Astrocyte of the spinal cord (primary cell): Measurements from ENCODE around the gene PID1.

ENCODE experiments used
- DNase-seq: peaks from one replicate; pipeline ENCODE4 v3.0.0; 2011; ENCODE audit warnings: low read depth, low spot score
- H3K4me3 ChIP-seq: 2 replicates; pipeline ENCODE4 v1.5.1; 2011; ENCODE audit warnings: low read depth, mild to moderate bottlenecking, low read length, moderate library complexity
- in situ Hi-C: cut with HindIII; loops from 2 replicates; pipeline ENCODE4 v1.10.0; 2017; ENCODE audit warnings: low sequenced_read_pairs
- TF ChIP-seq, protein P1 (sequence below): IDR thresholded peaks from 2 replicates; pipeline ENCODE4 v1.5.1; 2012; ENCODE audit warnings: low read depth, mild to moderate bottlenecking, low read length, inconsistent platforms

PID1 gene

GRCh38 chr2:229022071-229022470 is 249.0 kb downstream of the PID1 start:
- H3K4me3 ChIP-seq: no peak overlapping the region
- TF ChIP-seq, protein P1, sequence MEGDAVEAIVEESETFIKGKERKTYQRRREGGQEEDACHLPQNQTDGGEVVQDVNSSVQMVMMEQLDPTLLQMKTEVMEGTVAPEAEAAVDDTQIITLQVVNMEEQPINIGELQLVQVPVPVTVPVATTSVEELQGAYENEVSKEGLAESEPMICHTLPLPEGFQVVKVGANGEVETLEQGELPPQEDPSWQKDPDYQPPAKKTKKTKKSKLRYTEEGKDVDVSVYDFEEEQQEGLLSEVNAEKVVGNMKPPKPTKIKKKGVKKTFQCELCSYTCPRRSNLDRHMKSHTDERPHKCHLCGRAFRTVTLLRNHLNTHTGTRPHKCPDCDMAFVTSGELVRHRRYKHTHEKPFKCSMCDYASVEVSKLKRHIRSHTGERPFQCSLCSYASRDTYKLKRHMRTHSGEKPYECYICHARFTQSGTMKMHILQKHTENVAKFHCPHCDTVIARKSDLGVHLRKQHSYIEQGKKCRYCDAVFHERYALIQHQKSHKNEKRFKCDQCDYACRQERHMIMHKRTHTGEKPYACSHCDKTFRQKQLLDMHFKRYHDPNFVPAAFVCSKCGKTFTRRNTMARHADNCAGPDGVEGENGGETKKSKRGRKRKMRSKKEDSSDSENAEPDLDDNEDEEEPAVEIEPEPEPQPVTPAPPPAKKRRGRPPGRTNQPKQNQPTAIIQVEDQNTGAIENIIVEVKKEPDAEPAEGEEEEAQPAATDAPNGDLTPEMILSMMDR: no peak
- no peak for DNase-seq
- in situ Hi-C loops: no loop called here

- TF ChIP-seq, protein P1: no peak
- H3K4me3 ChIP-seq: no peak overlapping the region
- in situ Hi-C loops: no loop called here
- no peak for DNase-seq
These were observed 261.3 kb downstream of the PID1 start for GRCh38 chr2:229009816-229010215.

GRCh38 chr2:229003256-229003655 is 267.8 kb downstream of the PID1 start:
- TF ChIP-seq, protein P1: no peak
- in situ Hi-C loops: no loop called here
- DNase-seq: no peak
- H3K4me3 ChIP-seq: no peak overlapping the region

DNA sequence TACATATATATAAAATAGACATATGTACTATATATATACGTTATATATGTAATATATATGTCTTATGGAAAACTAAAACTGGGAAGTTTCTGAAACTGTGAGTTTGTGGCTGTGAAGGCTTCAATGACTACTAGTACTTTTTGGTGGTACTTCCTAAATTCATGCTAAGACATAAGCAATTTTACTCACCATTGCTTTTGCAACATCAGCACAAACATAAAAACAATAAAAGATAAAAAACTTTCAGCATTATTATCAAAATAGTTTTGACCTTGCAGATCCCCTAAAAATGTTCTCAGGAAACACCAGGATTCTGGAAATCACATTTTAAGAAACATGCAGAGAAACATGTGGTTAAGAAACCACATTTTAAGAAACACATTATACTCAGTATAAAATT is 269.9 kb downstream of the PID1 start:
- in situ Hi-C loops: no loop called here
- no peak for DNase-seq
- no peak overlapping the region for H3K4me3 ChIP-seq
- TF ChIP-seq, protein P1: no peak

DNA sequence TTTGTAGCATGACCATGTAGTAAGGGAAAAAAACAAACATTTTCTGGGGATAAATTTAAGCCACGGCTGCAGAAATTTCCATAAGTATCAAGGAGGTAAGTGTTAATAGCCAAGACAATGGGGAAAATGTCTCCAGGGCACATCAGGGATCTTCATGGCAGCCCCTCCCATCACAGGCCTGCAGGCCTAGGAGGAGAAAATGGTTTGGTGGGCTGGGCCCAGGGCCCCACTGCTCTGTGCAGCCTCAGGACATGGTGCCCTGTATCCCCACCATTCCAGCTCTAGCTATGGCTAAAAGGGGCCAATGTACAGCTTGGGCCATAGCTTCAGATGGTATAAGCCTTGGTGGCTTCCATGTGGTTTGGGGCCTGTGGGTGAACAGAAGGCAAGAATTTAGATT is 271.8 kb downstream of the PID1 start:
- TF ChIP-seq, protein P1: no peak
- no peak for DNase-seq
- in situ Hi-C loops: no loop called here

DNA sequence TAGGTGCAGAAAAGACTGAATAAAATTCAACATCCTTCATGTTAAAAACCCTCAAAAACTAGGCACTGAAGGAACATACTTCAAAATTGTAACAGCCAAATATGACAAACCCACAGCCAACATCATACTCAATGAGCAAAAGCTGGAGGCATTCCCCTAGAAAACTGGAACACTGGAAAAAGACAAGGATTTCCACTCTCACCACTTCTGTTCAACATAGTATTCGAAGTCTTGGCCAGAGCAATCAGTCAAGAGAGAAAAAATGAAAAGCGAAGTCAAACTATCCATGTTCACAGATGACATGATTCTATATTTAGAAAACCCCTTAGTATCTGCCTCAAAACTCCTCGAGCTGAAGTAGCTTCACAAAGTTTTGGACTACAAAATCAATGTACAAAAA is 282.3 kb downstream of the PID1 start:
- in situ Hi-C loops: no loop called here
- TF ChIP-seq, protein P1: no peak
- no peak overlapping the region for H3K4me3 ChIP-seq
- DNase-seq: no peak

More for the DNA sequence above, 271.8 kb downstream of the PID1 start:
- no peak overlapping the region for H3K4me3 ChIP-seq
